Effector memory CD8-positive, alpha-beta T cell (primary cell): ENCODE data around the gene PRICKLE4.
"Not testable (repeated sequence)": the region's sequence is repeated elsewhere in the genome, so short reads cannot be mapped to it uniquely, and the experiment has no call there.

Experiments
- ATAC-seq: fragments of 150-1000 bp; cut with Tn5 transposase; replicated peaks from 2 replicates; pipeline ENCODE4 v1.10.0; 2021; ENCODE audit warnings: mild to moderate bottlenecking, moderate library complexity
- DNase-seq, 3 experiments: peaks; one replicate each; pipeline ENCODE4 v3.0.0; 2021
- H3K27ac Mint-ChIP-seq, 2 donors: one replicate each; pipeline ENCODE4 v1.8.0; 2022; ENCODE audit warnings: mild to moderate bottlenecking in 2 of 2, mixed read lengths in 2 of 2, moderate library complexity in 2 of 2
- H3K27me3 Mint-ChIP-seq, 2 donors: one replicate each; pipeline ENCODE4 v1.8.0; 2022; ENCODE audit warnings: mixed read lengths in 2 of 2
- H3K36me3 Mint-ChIP-seq: one replicate; pipeline ENCODE4 v1.8.0; 2022; ENCODE audit warnings: mild to moderate bottlenecking, moderate library complexity, mixed read lengths; ENCODE audit not compliant: insufficient read depth
- H3K4me1 Mint-ChIP-seq, 2 donors: one replicate each; pipeline ENCODE4 v1.8.0; 2022; ENCODE audit warnings: low read depth in 2 of 2, mixed read lengths in 2 of 2
- H3K4me3 Mint-ChIP-seq, 2 donors: one replicate each; pipeline ENCODE4 v1.8.0; 2022; ENCODE audit warnings: mild to moderate bottlenecking in 2 of 2, mixed read lengths in 2 of 2, moderate library complexity in 2 of 2
- H3K9me3 Mint-ChIP-seq, 2 donors: one replicate each; pipeline ENCODE4 v1.8.0; 2022; ENCODE audit warnings: mixed read lengths in 2 of 2

PRICKLE4 gene

GRCh38 chr6:41756354-41756753, 24.2 kb upstream of the PRICKLE4 start:
- ATAC-seq (no peak), DNase-seq (no peak)
- Mint-ChIP-seq H3K9me3 (no peaks in the 10 kb centered on the region), H3K4me1 (no peaks in the 10 kb centered on the region), H3K36me3 (peaks cover 3% of the 10 kb centered on the region), H3K4me3 (no peak overlapping the region), H3K27me3 (peaks cover 0 to 39% of the 10 kb centered on the region in 2 donors), H3K27ac (no peak overlapping the region)

GRCh38 chr6:41757271-41757670, 23.3 kb upstream of the PRICKLE4 start:
- no peaks in the 10 kb centered on the region for H3K9me3 Mint-ChIP-seq
- H3K4me3 Mint-ChIP-seq, result no peak overlapping the region
- H3K4me1 Mint-ChIP-seq, result no peaks in the 10 kb centered on the region
- peaks cover 0 to 44% of the 10 kb centered on the region in 2 donors for H3K27me3 Mint-ChIP-seq
- H3K27ac Mint-ChIP-seq, result no peak overlapping the region
- H3K36me3 Mint-ChIP-seq, result peaks cover 3% of the 10 kb centered on the region
- no peak for DNase-seq
- ATAC-seq, result no peak

- no peak overlapping the region for H3K4me3 Mint-ChIP-seq
- no peak for ATAC-seq
- H3K4me1 Mint-ChIP-seq, result no peaks in the 10 kb centered on the region
- H3K36me3 Mint-ChIP-seq, result peaks cover 3% of the 10 kb centered on the region
- H3K9me3 Mint-ChIP-seq, result no peaks in the 10 kb centered on the region
- DNase-seq, result no peak
- no peak overlapping the region for H3K27ac Mint-ChIP-seq
- peaks cover 0 to 44% of the 10 kb centered on the region in 2 donors for H3K27me3 Mint-ChIP-seq
These were observed 22.5 kb upstream of the PRICKLE4 start for GRCh38 chr6:41757931-41758640.

GRCh38 chr6:41758641-41759035, 21.9 kb upstream of the PRICKLE4 start:
- Mint-ChIP-seq H3K4me1 (no peaks in the 10 kb centered on the region), H3K36me3 (peaks cover 3% of the 10 kb centered on the region), H3K27ac (no peak overlapping the region), H3K4me3 (no peak overlapping the region), H3K27me3 (peaks cover 0 to 38% of the 10 kb centered on the region in 2 donors), H3K9me3 (no peaks in the 10 kb centered on the region)
- ATAC-seq (no peak), DNase-seq (no peak)

- H3K27ac Mint-ChIP-seq, result no peak overlapping the region
- peaks cover 0 to 32% of the 10 kb centered on the region in 2 donors for H3K27me3 Mint-ChIP-seq
- H3K4me3 Mint-ChIP-seq, result no peak overlapping the region
- H3K36me3 Mint-ChIP-seq, result peaks cover 3% of the 10 kb centered on the region
- ATAC-seq, result no peak
- DNase-seq, result no peak
- H3K4me1 Mint-ChIP-seq, result no peaks in the 10 kb centered on the region
- no peaks in the 10 kb centered on the region for H3K9me3 Mint-ChIP-seq
These were observed 21.3 kb upstream of the PRICKLE4 start for GRCh38 chr6:41759106-41759904.

- H3K4me3 Mint-ChIP-seq, result no peak overlapping the region
- ATAC-seq, result no peak
- no peak for DNase-seq
- no peak overlapping the region for H3K27ac Mint-ChIP-seq
- H3K9me3 Mint-ChIP-seq, result no peaks in the 10 kb centered on the region
- H3K36me3 Mint-ChIP-seq, result peaks cover 3% of the 10 kb centered on the region
- no peaks in the 10 kb centered on the region for H3K4me1 Mint-ChIP-seq
- peaks cover 0 to 24% of the 10 kb centered on the region in 2 donors for H3K27me3 Mint-ChIP-seq
These were observed 20.5 kb upstream of the PRICKLE4 start for GRCh38 chr6:41759905-41760579.

- Mint-ChIP-seq H3K4me1 (peaks cover 0 to 2% of the 10 kb centered on the region in 2 donors), H3K27me3 (peaks cover 0 to 8% of the 10 kb centered on the region in 2 donors), H3K27ac (no peak overlapping the region), H3K9me3 (no peaks in the 10 kb centered on the region), H3K4me3 (no peak overlapping the region), H3K36me3 (peaks cover 3% of the 10 kb centered on the region)
- ATAC-seq, result no peak
- DNase-seq, result no peak
These were observed 17.1 kb upstream of the PRICKLE4 start for GRCh38 chr6:41763470-41763869.

- not testable (repeated sequence) for ATAC-seq, H3K9me3 Mint-ChIP-seq, H3K4me1 Mint-ChIP-seq, H3K27me3 Mint-ChIP-seq, H3K36me3 Mint-ChIP-seq, DNase-seq, H3K4me3 Mint-ChIP-seq
- H3K27ac Mint-ChIP-seq, result peak overlapping the region in 1 of 2 donors; percentile 61
These were observed 14.4 kb upstream of the PRICKLE4 start for GRCh38 chr6:41766043-41766664.

GRCh38 chr6:41767112-41767833, 13.3 kb upstream of the PRICKLE4 start:
- no peak overlapping the region for H3K27ac Mint-ChIP-seq
- H3K27me3 Mint-ChIP-seq, result no peaks in the 10 kb centered on the region
- H3K4me1 Mint-ChIP-seq, result peaks cover 0 to 2% of the 10 kb centered on the region in 2 donors
- no peak overlapping the region for H3K4me3 Mint-ChIP-seq
- ATAC-seq (no peak), DNase-seq (no peak)
- H3K36me3 Mint-ChIP-seq, result peaks cover 5% of the 10 kb centered on the region
- H3K9me3 Mint-ChIP-seq, result no peaks in the 10 kb centered on the region

GRCh38 chr6:41768545-41769308, 11.9 kb upstream of the PRICKLE4 start:
- no peaks in the 10 kb centered on the region for H3K27me3 Mint-ChIP-seq
- H3K4me3 Mint-ChIP-seq, result no peak overlapping the region
- peak overlapping the region in 1 of 2 donors; percentile 32 for H3K27ac Mint-ChIP-seq
- H3K9me3 Mint-ChIP-seq, result no peaks in the 10 kb centered on the region
- no peak for DNase-seq
- no peak for ATAC-seq
- H3K36me3 Mint-ChIP-seq, result peaks cover 8% of the 10 kb centered on the region
- peaks cover 0 to 2% of the 10 kb centered on the region in 2 donors for H3K4me1 Mint-ChIP-seq

- H3K9me3 Mint-ChIP-seq, result no peaks in the 10 kb centered on the region
These were observed 11.2 kb upstream of the PRICKLE4 start for GRCh38 chr6:41769376-41769775.

GRCh38 chr6:41770381-41771057, 10.1 kb upstream of the PRICKLE4 start:
- Mint-ChIP-seq H3K4me3 (no peak overlapping the region), H3K27ac (no peak overlapping the region), H3K9me3 (no peaks in the 10 kb centered on the region), H3K27me3 (no peaks in the 10 kb centered on the region), H3K36me3 (peaks cover 8% of the 10 kb centered on the region), H3K4me1 (peaks cover 0 to 2% of the 10 kb centered on the region in 2 donors)
- DNase-seq (no peak), ATAC-seq (no peak)

More at GRCh38 chr6:41769376-41769775, 11.2 kb upstream of the PRICKLE4 start:
- Mint-ChIP-seq H3K4me1 (peaks cover 0 to 2% of the 10 kb centered on the region in 2 donors), H3K4me3 (no peak overlapping the region), H3K27ac (peak overlapping the region in 1 of 2 donors; percentile 32), H3K27me3 (no peaks in the 10 kb centered on the region), H3K36me3 (peaks cover 8% of the 10 kb centered on the region)
- no peak for DNase-seq
- no peak for ATAC-seq
